Hepatocyte (in vitro differentiated cells): ENCODE data around the gene SLC8A2. TPM values are rescaled to one million over a fixed set of nuclear protein-coding genes. Genes with fewer than 3 reads are reported as not detected.

ENCODE experiments used
- DNase-seq: peaks from one replicate; pipeline ENCODE4 v3.0.0-alpha.2; 2016; ENCODE audit warnings: low spot score
- H2AFZ ChIP-seq: fragments of 200-600 bp; sonication (generic); 2 replicates; pipeline ENCODE4 v1.6.0; 2016; ENCODE audit warnings: antibody characterized with exemption, mild to moderate bottlenecking
- H3K27ac ChIP-seq: fragments of 200-600 bp; sonication (generic); 2 replicates; pipeline ENCODE4 v1.5.1; 2016; ENCODE audit warnings: mild to moderate bottlenecking
- H3K27me3 ChIP-seq: fragments of 200-600 bp; sonication (generic); 2 replicates; pipeline ENCODE4 v1.6.1; 2016
- H3K36me3 ChIP-seq: fragments of 200-600 bp; sonication (generic); replicated peaks from 2 replicates; pipeline ENCODE4 v1.5.1; 2016; ENCODE audit warnings: low read depth; ENCODE audit not compliant: insufficient read depth
- H3K4me1 ChIP-seq: fragments of 200-600 bp; sonication (generic); 2 replicates; pipeline ENCODE4 v1.5.1; 2016; ENCODE audit warnings: mild to moderate bottlenecking, moderate library complexity; ENCODE audit not compliant: insufficient read depth
- H3K4me2 ChIP-seq: fragments of 200-600 bp; sonication (generic); 2 replicates; pipeline ENCODE4 v1.6.0; 2016
- H3K4me3 ChIP-seq: fragments of 200-600 bp; sonication (generic); 2 replicates; pipeline ENCODE4 v1.5.1; 2016; ENCODE audit warnings: mild to moderate bottlenecking
- H3K79me2 ChIP-seq: fragments of 200-600 bp; sonication (generic); 2 replicates; pipeline ENCODE4 v1.6.0; 2017; ENCODE audit warnings: mild to moderate bottlenecking
- H3K9me2 ChIP-seq: fragments of 200-600 bp; sonication (generic); replicated peaks from 2 replicates; pipeline ENCODE4 v1.6.0; 2017; ENCODE audit warnings: mild to moderate bottlenecking; ENCODE audit not compliant: insufficient read depth
- H3K9me3 ChIP-seq: fragments of 200-600 bp; sonication (generic); 2 replicates; pipeline ENCODE4 v1.5.1; 2016; ENCODE audit warnings: low read depth, mild to moderate bottlenecking
- H4K20me1 ChIP-seq: fragments of 200-600 bp; sonication (generic); 2 replicates; pipeline ENCODE4 v1.6.0; 2016; ENCODE audit warnings: mild to moderate bottlenecking; ENCODE audit not compliant: insufficient read depth, poor library complexity, severe bottlenecking
- EZH2 ChIP-seq: fragments of 200-600 bp; sonication (generic); IDR thresholded peaks from 2 replicates; pipeline ENCODE4 v1.6.1; 2016; ENCODE audit warnings: antibody characterized with exemption, mild to moderate bottlenecking, borderline replicate concordance
- EZH2phosphoT487 ChIP-seq: fragments of 200-600 bp; sonication (generic); IDR thresholded peaks from one replicate; pipeline ENCODE4 v1.6.1; 2018; ENCODE audit warnings: antibody characterized with exemption, mild to moderate bottlenecking, low read depth, moderate library complexity; ENCODE audit not compliant: unreplicated experiment, severe bottlenecking
- WGBS: methylation state at CpG from one replicate; pipeline ENCODE4 v1.1.6; 2016; ENCODE audit warnings: low lambda C conversion rate; ENCODE audit errors: missing lambda C conversion rate; 5-methylcytosine and 5-hydroxymethylcytosine counted together
- polyA plus RNA-seq: library from polyadenylated mRNA; unstranded; fragments of >200 nt; fragmentation: Nextera tagmentation; extraction: Ambion mirVana; gene quantifications from 2 replicates; pipeline ENCODE4 v1.2.1, GENCODE V29; 2016
- total RNA-seq: library from RNA; depleted of rRNA; stranded (reverse); fragments of >200 nt; gene quantifications from 2 replicates; pipeline ENCODE4 v1.2.3, GENCODE V29; 2014
- TF ChIP-seq, protein P1 (sequence below): fragments of 200-600 bp; sonication (generic); IDR thresholded peaks from 2 replicates; pipeline ENCODE4 v1.5.1; 2016; ENCODE audit warnings: antibody characterized with exemption, mild to moderate bottlenecking; ENCODE audit not compliant: poor library complexity

SLC8A2 gene
- total and polyA plus RNA-seq, 2 experiments from 2014 or later = 0.24 to 1.1 TPM

DNA sequence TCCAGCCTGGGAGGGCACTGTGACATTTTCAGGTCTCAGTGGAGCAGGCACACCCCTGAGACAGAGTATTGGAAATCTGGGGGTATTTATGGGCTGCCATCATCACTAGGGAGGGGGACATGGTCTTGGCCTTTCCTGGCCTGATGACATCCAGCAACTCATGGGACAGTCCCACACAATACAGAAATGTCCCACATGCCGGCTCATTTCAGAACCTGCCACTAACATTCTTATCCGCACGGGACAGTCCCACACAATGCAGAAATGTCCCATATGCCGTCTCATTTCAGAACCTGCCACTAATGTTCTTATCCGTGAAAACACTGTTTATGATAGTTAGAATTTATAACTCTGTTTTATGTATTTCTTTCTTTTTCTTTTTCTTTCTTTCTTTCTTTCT is 9.8 kb downstream of the SLC8A2 start:
- 80% methylated on average over 5 of the region's 5 CpGs for WGBS
- H3K4me1 ChIP-seq = no peaks in the 10 kb centered on the region
- H3K27me3 ChIP-seq = peaks cover 41% of the 10 kb centered on the region

DNA sequence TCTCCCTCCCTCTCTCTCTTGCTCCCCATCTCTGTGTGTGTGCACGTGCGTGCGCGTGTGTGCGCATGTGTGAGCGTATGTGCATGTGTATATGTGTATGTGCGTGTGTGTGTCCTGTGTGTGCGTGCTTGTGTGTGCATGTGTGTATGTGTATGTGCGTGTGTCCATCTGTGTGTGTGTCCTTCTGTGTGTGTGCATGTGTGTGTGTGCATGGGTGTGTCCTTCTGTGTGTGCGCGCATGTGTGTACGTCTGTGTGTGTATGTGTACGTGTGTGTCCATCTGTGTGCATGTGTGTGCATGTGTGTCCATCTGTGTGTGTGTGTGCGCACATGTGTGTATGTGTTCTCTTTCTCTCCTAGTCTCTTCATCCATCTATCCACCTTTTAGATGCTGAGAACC is 12.2 kb downstream of the SLC8A2 start:
- Histone ChIP-seq H3K36me3 (no peaks in the 10 kb centered on the region), H4K20me1 (no peaks in the 10 kb centered on the region), H3K4me2 (no peak overlapping the region), H3K4me3 (no peak overlapping the region), H3K27me3 (peaks cover 35% of the 10 kb centered on the region), H3K9me3 (no peaks in the 10 kb centered on the region), H3K4me1 (no peaks in the 10 kb centered on the region), H3K27ac (no peak overlapping the region), H3K9me2 (no peaks in the 10 kb centered on the region), H2AFZ (no peak overlapping the region), H3K79me2 (no peaks in the 10 kb centered on the region)
- DNase-seq = no peak
- WGBS = 94% methylated on average over 14 of the region's 14 CpGs
- TF ChIP-seq, protein P1, sequence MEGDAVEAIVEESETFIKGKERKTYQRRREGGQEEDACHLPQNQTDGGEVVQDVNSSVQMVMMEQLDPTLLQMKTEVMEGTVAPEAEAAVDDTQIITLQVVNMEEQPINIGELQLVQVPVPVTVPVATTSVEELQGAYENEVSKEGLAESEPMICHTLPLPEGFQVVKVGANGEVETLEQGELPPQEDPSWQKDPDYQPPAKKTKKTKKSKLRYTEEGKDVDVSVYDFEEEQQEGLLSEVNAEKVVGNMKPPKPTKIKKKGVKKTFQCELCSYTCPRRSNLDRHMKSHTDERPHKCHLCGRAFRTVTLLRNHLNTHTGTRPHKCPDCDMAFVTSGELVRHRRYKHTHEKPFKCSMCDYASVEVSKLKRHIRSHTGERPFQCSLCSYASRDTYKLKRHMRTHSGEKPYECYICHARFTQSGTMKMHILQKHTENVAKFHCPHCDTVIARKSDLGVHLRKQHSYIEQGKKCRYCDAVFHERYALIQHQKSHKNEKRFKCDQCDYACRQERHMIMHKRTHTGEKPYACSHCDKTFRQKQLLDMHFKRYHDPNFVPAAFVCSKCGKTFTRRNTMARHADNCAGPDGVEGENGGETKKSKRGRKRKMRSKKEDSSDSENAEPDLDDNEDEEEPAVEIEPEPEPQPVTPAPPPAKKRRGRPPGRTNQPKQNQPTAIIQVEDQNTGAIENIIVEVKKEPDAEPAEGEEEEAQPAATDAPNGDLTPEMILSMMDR = no peak
- no peak for TF ChIP-seq EZH2phosphoT487
- no peak for TF ChIP-seq EZH2

More for the DNA sequence above, 9.8 kb downstream of the SLC8A2 start:
- Histone ChIP-seq H3K9me2 (no peaks in the 10 kb centered on the region), H3K27ac (no peak overlapping the region), H3K4me2 (no peak overlapping the region), H4K20me1 (no peaks in the 10 kb centered on the region), H3K79me2 (no peaks in the 10 kb centered on the region), H3K9me3 (no peaks in the 10 kb centered on the region), H2AFZ (no peak overlapping the region), H3K4me3 (no peak overlapping the region), H3K36me3 (no peaks in the 10 kb centered on the region)
- TF ChIP-seq, protein P1 = no peak
- TF ChIP-seq EZH2phosphoT487 (no peak), EZH2 (no peak)
- DNase-seq = no peak

DNA sequence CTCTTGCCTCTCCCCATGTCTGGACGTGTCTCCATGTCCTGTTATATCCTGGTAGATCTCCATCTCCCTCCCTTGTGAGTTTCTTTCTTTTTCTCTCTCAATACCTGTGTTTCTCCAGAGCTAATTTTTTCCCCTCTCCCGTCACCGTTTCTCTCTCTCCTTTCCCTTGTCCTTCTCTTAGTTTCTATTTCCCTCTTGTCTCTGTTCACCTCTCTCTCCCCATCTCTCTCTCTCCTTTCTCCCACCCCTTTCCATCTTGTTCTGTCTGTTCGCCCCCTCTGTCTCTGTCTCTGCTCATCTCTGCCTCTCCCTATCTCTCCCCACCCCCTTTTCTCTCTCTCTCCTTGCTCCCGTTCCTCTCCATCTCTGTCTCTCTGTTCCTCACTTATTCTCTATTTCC is 13.0 kb downstream of the SLC8A2 start:
- H3K4me3 ChIP-seq = no peak overlapping the region

More for the DNA sequence above, 13.0 kb downstream of the SLC8A2 start:
- Histone ChIP-seq H3K79me2 (no peaks in the 10 kb centered on the region), H3K4me1 (no peaks in the 10 kb centered on the region), H3K9me2 (no peaks in the 10 kb centered on the region), H4K20me1 (no peaks in the 10 kb centered on the region), H3K27ac (no peak overlapping the region), H3K9me3 (no peaks in the 10 kb centered on the region), H3K27me3 (peaks cover 33% of the 10 kb centered on the region), H2AFZ (no peak overlapping the region), H3K4me2 (no peak overlapping the region), H3K36me3 (no peaks in the 10 kb centered on the region)
- WGBS = 63% methylated on average over 3 of the region's 5 CpGs
- DNase-seq = no peak
- TF ChIP-seq, protein P1 = no peak
- TF ChIP-seq EZH2phosphoT487 (no peak), EZH2 (no peak)
